Measurements from ENCODE around the gene FEZF2.
A peak's percentile ranks its signal among the peaks of the same experiment; 100 is the strongest.

FEZF2 gene

GRCh38 chr3:62373215-62373614 is at the start of gene FEZF2:
Gene FEZF2, minus strand, starts transcription at chr3:62373550. Its CDS starts 682 bp downstream, at chr3:62372868.
- peak; percentile 47 for DNase-seq

GRCh38 chr3:62421207-62421606 is 47.9 kb upstream of the FEZF2 start:
- DNase-seq, result peak; percentile 37

GRCh38 chr3:62416144-62416543 is 42.8 kb upstream of the FEZF2 start:
- DNase-seq, result peak; percentile 67

- DNase-seq, result peak; percentile 93
These were observed 42.0 kb upstream of the FEZF2 start for GRCh38 chr3:62415312-62415801.

GRCh38 chr3:62414786-62415185 is 41.4 kb upstream of the FEZF2 start:
- peak; percentile 66 for DNase-seq

GRCh38 chr3:62413687-62414086 is 40.3 kb upstream of the FEZF2 start:
- DNase-seq, result no peak

- DNase-seq, result no peak
These were observed 33.6 kb upstream of the FEZF2 start for GRCh38 chr3:62406945-62407344.

- no peak for DNase-seq
These were observed 32.2 kb upstream of the FEZF2 start for GRCh38 chr3:62405566-62405965.

- no peak for DNase-seq
These were observed 31.8 kb upstream of the FEZF2 start for GRCh38 chr3:62405135-62405534.

- DNase-seq, result no peak
These were observed 31.0 kb upstream of the FEZF2 start for GRCh38 chr3:62404321-62404720.

- no peak for DNase-seq
These were observed 30.4 kb upstream of the FEZF2 start for GRCh38 chr3:62403765-62404164.

- DNase-seq, result no peak
These were observed 19.4 kb upstream of the FEZF2 start for GRCh38 chr3:62392626-62393292.

GRCh38 chr3:62387251-62387650 is 13.9 kb upstream of the FEZF2 start:
- no peak for DNase-seq

- DNase-seq, result peak; percentile 75
These were observed 6.0 kb upstream of the FEZF2 start for GRCh38 chr3:62379321-62379798.

- peak; percentile 49 for DNase-seq
These were observed 5.6 kb upstream of the FEZF2 start for GRCh38 chr3:62378921-62379320.

GRCh38 chr3:62378311-62378789 is 5.0 kb upstream of the FEZF2 start:
- no peak for DNase-seq

- no peak for DNase-seq
These were observed 3.8 kb upstream of the FEZF2 start for GRCh38 chr3:62376906-62377877.

GRCh38 chr3:62376454-62376720 is 3.0 kb upstream of the FEZF2 start:
- DNase-seq, result no peak

- DNase-seq, result no peak
These were observed 2.5 kb upstream of the FEZF2 start for GRCh38 chr3:62375655-62376453.

- DNase-seq, result no peak
These were observed 1.2 kb upstream of the FEZF2 start for GRCh38 chr3:62374341-62375218.

GRCh38 chr3:62373714-62374333 is 474 bp upstream of the FEZF2 start:
- DNase-seq, result no peak
